Colon (tissue), 2 donors: Measurements from ENCODE around the gene MDN1.
"Not testable (repeated sequence)": the region's sequence is repeated elsewhere in the genome, so short reads cannot be mapped to it uniquely, and the experiment has no call there.

Experiments
- FAIRE-seq: peaks from 2 replicates; lab custom pipeline; 2012; peaks lifted over from hg19 to GRCh38; lab: Jason Lieb, UNC
- donor health status: control.
- donor health status: control.

The MDN1 gene

GRCh38 chr6:89769572-89769971 lies 50.0 kb downstream of the MDN1 start:
- no peak for FAIRE-seq

DNA sequence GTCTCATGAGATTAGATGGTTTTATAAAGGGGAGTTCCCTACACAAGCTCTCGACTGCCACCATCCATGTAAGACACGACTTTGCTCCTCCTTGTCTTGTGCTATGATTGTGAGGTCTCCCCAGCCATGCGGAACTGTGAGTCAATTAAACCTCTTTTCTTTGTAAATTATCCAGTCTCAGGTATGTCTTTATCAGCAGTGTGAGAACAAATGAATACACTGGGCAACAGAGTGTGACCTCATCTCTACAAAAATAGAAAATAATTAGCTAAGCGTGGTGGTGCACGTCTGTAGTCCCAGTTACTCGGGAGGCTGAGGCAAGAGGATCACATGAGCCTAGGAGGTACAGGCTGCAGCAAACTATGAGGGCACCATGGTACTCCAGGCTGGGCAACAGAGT lies 51.3 kb downstream of the MDN1 start:
- FAIRE-seq, result no peak

DNA sequence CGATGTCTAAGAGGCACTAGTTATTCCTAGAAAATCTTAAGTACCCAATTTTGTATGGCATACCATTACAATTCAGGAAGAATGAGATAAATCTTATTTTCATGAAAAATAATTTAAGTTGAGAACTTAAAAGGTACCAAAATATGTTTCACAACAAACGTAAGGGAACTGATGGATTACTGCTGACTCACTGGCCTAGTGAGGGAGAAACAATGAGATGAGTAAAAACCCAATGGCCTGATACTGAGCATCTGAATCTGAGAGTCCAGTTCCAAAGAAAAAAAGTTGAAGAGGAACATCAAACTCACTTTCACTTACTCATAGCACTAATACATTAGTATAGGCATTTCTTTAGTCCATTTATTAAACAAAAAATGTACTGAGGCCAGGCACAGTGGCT lies 56.0 kb downstream of the MDN1 start:
- FAIRE-seq, result no peak

- no peak for FAIRE-seq
These were observed 60.8 kb downstream of the MDN1 start for GRCh38 chr6:89758830-89759229.

- FAIRE-seq, result no peak
These were observed 69.3 kb downstream of the MDN1 start for GRCh38 chr6:89750338-89750737.

- no peak for FAIRE-seq
These were observed 69.7 kb downstream of the MDN1 start for GRCh38 chr6:89749918-89750317.

DNA sequence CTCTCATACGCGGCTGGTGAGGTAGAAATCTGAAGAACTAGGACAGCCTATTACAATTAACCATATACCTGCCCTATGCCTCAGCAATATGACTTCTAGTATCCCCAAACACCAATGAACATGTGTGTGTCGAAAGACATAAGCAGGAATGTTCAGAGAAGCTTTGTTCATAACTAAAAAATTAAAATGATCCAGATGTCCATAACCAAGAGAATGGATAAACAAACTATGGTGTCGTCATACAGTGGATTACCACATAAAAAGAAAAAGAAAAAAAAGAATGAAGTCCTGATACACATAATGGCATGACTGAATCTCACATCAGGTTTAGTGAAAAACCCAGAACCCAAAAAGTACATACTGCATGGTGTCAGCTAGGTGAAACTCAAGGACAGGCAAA lies 73.9 kb downstream of the MDN1 start:
- FAIRE-seq, result no peak

DNA sequence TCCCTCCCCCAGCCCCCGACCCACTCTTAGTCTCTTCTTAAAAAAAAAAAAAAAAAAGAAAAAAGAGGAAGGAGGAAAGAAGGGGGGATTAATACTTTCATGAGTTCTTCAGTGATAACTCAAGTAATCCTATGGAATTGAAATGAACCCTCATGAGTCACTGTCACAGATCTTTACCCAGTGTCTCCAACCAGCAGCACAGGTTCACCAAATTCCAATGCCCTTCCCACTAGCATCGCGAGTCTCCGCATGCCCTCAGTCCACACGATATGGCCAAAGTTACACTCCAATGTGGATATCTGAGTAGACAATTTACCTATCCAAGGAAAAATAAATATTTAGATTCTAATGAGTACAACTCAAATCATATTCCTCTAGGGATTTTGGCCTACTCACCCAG lies 74.5 kb downstream of the MDN1 start:
- FAIRE-seq, result no peak

DNA sequence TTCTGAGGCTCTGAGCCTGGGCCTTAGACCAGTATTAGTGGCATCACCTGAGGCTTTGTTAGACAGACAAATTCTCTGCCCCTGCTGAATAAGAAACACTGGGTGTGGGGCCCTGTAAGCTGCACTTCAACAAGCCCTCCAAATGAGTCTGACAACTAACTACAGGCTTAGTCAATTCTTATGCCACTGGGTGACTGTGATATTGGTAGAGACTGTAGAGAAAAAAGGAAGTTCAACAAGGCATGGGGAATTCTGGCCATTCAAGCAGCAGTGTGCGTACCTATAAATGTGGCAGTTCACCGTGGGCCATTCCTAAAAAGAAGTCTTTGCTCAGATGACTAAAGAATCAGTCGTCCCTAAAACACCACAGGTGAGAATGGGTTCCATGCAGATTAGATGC lies 82.7 kb downstream of the MDN1 start:
- FAIRE-seq, result no peak

DNA sequence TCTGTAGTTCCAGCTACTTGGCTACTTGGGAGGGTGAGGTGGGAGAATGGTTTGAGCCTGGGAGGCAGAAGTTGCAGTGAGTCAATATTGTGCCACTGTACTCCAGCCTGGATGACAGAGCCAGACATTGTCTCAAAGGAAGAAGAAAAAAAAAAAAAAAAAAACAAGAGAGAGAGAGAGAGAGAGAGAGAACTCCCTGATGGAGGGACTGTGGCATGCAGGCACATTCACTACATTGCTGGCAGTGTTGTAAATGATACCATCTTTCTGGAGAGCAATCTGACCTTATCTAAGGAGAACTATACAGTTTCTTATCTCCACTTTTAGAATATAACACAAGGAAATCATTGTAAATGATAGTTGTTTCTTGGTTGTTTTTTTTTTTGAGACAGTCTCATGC lies 85.1 kb downstream of the MDN1 start:
- no peak for FAIRE-seq

GRCh38 chr6:89731924-89732567 lies 87.5 kb downstream of the MDN1 start:
- no peak for FAIRE-seq

GRCh38 chr6:89731262-89731661 lies 88.3 kb downstream of the MDN1 start:
- FAIRE-seq, result not testable (repeated sequence)

DNA sequence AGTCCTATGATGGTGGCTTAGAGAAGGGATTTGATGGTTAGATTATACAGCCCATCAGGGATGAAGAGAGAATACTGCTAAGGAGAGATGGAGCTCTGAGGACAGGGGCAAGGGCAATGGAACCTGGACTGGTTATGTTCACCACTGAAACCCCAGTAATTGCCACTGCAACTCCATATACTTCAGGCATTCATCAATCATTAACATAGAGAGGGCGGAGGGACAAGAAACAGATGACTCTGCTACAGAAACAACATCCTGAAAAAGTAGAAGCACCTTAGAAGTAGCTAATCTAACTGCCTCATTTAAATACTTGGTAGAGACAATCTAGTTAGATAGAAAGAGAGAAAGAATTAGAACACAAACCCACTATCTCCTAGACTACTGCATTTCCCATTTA lies 89.8 kb downstream of the MDN1 start:
- FAIRE-seq, result no peak

GRCh38 chr6:89727501-89727900 lies 92.1 kb downstream of the MDN1 start:
- FAIRE-seq, result no peak

GRCh38 chr6:89724981-89725380 lies 94.6 kb downstream of the MDN1 start:
- no peak for FAIRE-seq

GRCh38 chr6:89723046-89723445 lies 96.5 kb downstream of the MDN1 start:
- no peak for FAIRE-seq

- FAIRE-seq, result no peak
These were observed 103.1 kb downstream of the MDN1 start for GRCh38 chr6:89716532-89716931.

DNA sequence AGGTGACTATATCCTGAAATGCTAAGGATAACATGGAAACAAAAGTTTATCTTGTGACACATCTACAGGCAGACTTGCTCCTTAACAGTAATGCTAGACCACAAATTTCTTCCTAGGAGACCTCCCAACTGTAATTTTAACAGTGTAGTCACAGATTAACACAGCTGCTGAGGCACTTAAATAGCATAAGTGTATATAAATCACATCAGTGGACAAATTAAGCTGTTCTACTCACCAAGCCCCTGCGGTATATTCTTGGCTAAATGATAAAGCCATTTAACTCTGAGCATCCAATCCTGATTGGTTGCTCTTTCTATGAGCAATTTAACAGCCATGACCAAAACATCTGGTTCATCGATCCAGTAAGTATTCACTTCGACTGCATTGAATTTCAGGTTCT lies 107.8 kb downstream of the MDN1 start:
- FAIRE-seq, result no peak

DNA sequence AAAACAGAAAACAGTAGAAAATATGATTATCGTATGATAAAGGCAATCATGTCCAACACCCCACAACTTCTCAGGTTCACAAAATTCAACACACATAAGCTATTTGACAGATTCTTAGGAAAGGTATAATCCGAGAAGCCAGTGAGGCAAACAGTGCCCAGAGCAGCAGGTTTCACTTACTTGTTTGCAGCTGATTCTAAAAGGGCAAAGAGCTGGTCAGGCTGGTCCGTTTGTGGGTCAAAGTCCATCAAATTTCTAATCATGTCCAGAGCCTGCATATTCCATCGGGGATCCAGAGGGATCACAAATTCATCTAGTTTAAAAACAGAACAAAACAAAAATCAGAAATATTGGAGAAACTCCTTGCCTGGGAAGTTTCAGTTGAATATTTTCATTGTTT lies 111.3 kb downstream of the MDN1 start:
- FAIRE-seq, result no peak

GRCh38 chr6:89707766-89708165 lies 111.8 kb downstream of the MDN1 start:
- no peak for FAIRE-seq

DNA sequence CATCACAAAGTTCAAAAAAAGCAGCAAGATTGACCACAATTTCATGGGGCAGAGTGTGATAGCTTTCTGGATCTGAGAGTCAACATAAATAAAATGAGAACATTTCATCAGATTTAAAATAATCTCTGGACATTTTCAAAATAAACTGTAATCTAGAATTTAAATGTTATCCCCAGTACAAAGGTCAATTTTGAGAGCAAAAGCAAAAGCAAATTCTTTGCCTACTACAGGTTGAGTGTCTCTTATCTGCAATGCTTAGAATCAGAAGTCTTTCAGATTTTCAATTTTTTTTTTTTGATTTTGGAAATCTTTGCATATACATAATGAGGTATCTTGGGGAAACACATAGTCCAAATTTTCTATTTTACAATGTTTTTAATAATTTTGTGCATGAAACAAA lies 113.5 kb downstream of the MDN1 start:
- peak; percentile 5 for FAIRE-seq

DNA sequence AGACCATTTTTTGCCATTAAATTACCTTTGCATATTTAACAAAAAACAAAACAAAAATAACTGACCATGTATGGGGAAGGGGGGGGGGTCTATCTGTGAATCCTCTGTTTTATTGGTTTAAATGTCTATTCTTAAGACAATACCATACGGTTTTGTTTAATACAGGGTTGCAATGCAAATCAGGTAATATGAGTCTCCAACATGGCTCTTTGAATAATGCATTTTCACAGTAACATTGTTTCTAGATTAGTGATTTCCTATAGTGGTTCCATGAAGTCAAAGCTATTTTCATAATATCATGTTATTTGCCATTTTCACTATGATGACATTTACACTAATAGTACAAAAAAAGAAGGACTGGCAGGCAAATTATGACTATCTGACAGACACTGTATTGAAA lies 116.3 kb downstream of the MDN1 start:
- FAIRE-seq, result no peak

DNA sequence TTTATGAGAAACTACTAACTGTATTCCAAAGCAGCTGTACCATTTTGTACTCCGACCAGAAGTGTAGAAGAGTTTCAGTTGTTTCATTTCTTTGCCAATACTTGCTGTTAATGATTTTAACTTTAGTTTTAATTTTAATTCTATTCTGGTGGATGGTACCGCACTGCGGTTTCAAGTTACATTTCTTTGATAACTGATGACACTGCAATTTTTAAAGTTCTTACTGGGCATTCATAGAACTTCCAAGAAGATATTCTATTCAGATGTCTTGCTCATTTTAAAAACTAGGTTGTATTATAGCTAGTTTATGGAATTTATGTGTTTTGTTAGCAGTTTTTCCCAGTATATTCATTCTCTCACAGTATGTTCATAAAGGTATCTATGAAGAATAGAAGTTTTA lies 117.2 kb downstream of the MDN1 start:
- no peak for FAIRE-seq

DNA sequence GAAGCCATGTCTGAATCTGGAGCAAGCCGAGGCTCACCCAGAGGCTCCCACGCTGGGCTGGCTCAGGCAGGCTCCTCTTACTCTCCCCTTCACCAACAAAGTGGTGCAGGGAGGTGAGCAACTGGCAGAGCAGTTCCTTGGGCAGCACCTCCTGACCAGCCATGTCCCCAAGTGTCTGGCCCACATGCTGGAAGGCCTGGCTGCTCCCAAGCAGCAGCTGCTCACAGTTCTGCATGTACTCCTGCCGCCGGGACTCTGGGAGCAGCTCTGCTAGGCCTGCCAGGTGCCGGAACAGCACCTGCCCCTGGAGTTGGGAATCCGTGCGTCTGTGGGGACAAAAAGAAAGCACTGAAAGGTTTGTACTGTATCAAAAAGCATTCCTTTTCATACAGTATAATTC lies 123.9 kb downstream of the MDN1 start:
- FAIRE-seq, result no peak

DNA sequence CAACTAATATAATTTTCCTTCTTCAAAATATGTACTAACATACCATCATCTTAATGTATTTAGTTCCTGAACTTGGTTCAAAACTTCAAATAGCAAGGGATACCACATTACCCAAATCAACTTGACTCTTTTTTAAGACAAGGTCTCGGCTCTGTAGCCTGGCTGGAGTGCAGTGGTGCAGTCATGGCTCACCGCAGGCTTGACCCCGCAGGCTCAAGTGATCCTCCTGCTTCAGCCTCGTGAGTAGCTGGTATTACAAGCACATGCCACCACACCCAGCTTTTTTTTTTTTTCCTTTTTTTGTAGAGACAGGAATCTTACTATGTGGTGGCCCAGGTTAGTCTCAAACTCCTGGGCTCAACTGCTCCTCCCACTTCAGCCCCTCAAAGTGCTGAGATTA lies 125.2 kb downstream of the MDN1 start:
- no peak for FAIRE-seq
